HEK293 (cell line): Measurements from ENCODE around the gene MCM10.

Experiments used
- CTCF ChIP-seq: fragments of 450-650 bp; formaldehyde crosslinking; IDR thresholded peaks from 2 replicates; pipeline ENCODE4 v1.5.1; 2016; ENCODE audit warnings: missing biosample characterization, missing genetic modification characterization
- KLF9 ChIP-seq: fragments of 450-650 bp; formaldehyde crosslinking; IDR thresholded peaks from 2 replicates; pipeline ENCODE4 v1.5.1; 2016; ENCODE audit warnings: missing biosample characterization, missing genetic modification characterization, low read depth
- PATZ1 ChIP-seq: fragments of 450-650 bp; formaldehyde crosslinking; IDR thresholded peaks from 2 replicates; pipeline ENCODE4 v1.5.1; 2016; ENCODE audit warnings: missing biosample characterization, missing genetic modification characterization
- PBX3 ChIP-seq: sonication (generic); formaldehyde crosslinking; IDR thresholded peaks from 2 replicates; pipeline ENCODE4 v1.8.1; 2022; ENCODE audit warnings: mild to moderate bottlenecking, moderate library complexity, missing genetic modification reagents
- ZNF423 ChIP-seq: fragments of 450-650 bp; formaldehyde crosslinking; IDR thresholded peaks from 2 replicates; pipeline ENCODE4 v1.5.1; 2016; ENCODE audit warnings: missing biosample characterization, missing genetic modification characterization
- ZNF776 ChIP-seq: fragments of 450-650 bp; formaldehyde crosslinking; IDR thresholded peaks from 2 replicates; pipeline ENCODE4 v1.5.0; 2017; ENCODE audit warnings: missing biosample characterization, missing genetic modification characterization, borderline replicate concordance
- ZSCAN30 ChIP-seq: fragments of 450-650 bp; IDR thresholded peaks from 2 replicates; pipeline ENCODE4 v1.5.1; 2018; ENCODE audit warnings: missing biosample characterization, mild to moderate bottlenecking, missing genetic modification characterization, moderate library complexity
- TF ChIP-seq, protein P1 (sequence below): fragments of 450-650 bp; formaldehyde crosslinking; IDR thresholded peaks from 2 replicates; pipeline ENCODE4 v1.5.1; 2016; ENCODE audit warnings: missing biosample characterization, missing genetic modification characterization
- TF ChIP-seq, protein P2 (sequence below): fragments of 450-650 bp; formaldehyde crosslinking; IDR thresholded peaks from 2 replicates; pipeline ENCODE4 v1.5.1; 2016; ENCODE audit warnings: missing biosample characterization, missing genetic modification characterization
- TF ChIP-seq, protein P3 (sequence below): fragments of 450-650 bp; formaldehyde crosslinking; IDR thresholded peaks from 2 replicates; pipeline ENCODE4 v1.5.1; 2016; ENCODE audit warnings: missing biosample characterization, missing genetic modification characterization

DNA sequence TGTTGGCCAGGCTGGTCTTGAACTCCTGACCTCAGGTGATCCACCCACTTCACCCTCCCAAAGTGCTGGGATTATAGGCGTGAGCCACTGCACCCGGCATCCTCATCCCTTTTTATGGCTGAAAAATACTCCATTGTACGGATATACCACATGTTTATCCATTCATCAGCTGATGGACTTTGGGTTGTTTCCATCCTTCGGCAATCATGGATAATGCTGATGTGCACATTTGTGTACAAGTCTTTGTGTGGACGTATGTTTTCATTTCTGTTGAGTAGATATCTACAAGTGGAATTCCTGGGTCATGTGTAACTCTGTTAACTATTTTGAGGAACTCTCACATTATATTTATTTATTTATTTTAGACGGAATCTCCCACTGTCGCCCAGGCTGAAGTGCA, 78.6 kb downstream of the MCM10 start:
- TF ChIP-seq ZSCAN30 (tag by site-specific recombination) (no peak), KLF9 (tag by site-specific recombination) (no peak), CTCF (tag by site-specific recombination) (no peak), PBX3 (no peak), ZNF423 (no peak), PATZ1 (no peak), ZNF776 (no peak)
- TF ChIP-seq, protein P1, sequence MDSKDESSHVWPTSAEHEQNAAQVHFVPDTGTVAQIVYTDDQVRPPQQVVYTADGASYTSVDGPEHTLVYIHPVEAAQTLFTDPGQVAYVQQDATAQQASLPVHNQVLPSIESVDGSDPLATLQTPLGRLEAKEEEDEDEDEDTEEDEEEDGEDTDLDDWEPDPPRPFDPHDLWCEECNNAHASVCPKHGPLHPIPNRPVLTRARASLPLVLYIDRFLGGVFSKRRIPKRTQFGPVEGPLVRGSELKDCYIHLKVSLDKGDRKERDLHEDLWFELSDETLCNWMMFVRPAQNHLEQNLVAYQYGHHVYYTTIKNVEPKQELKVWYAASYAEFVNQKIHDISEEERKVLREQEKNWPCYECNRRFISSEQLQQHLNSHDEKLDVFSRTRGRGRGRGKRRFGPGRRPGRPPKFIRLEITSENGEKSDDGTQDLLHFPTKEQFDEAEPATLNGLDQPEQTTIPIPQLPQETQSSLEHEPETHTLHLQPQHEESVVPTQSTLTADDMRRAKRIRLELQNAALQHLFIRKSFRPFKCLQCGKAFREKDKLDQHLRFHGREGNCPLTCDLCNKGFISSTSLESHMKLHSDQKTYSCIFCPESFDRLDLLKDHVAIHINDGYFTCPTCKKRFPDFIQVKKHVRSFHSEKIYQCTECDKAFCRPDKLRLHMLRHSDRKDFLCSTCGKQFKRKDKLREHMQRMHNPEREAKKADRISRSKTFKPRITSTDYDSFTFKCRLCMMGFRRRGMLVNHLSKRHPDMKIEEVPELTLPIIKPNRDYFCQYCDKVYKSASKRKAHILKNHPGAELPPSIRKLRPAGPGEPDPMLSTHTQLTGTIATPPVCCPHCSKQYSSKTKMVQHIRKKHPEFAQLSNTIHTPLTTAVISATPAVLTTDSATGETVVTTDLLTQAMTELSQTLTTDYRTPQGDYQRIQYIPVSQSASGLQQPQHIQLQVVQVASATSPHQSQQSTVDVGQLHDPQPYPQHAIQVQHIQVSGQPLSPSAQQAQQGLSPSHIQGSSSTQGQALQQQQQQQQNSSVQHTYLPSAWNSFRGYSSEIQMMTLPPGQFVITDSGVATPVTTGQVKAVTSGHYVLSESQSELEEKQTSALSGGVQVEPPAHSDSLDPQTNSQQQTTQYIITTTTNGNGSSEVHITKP (tag by site-specific recombination) = no peak
- TF ChIP-seq, protein P2, sequence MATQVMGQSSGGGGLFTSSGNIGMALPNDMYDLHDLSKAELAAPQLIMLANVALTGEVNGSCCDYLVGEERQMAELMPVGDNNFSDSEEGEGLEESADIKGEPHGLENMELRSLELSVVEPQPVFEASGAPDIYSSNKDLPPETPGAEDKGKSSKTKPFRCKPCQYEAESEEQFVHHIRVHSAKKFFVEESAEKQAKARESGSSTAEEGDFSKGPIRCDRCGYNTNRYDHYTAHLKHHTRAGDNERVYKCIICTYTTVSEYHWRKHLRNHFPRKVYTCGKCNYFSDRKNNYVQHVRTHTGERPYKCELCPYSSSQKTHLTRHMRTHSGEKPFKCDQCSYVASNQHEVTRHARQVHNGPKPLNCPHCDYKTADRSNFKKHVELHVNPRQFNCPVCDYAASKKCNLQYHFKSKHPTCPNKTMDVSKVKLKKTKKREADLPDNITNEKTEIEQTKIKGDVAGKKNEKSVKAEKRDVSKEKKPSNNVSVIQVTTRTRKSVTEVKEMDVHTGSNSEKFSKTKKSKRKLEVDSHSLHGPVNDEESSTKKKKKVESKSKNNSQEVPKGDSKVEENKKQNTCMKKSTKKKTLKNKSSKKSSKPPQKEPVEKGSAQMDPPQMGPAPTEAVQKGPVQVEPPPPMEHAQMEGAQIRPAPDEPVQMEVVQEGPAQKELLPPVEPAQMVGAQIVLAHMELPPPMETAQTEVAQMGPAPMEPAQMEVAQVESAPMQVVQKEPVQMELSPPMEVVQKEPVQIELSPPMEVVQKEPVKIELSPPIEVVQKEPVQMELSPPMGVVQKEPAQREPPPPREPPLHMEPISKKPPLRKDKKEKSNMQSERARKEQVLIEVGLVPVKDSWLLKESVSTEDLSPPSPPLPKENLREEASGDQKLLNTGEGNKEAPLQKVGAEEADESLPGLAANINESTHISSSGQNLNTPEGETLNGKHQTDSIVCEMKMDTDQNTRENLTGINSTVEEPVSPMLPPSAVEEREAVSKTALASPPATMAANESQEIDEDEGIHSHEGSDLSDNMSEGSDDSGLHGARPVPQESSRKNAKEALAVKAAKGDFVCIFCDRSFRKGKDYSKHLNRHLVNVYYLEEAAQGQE (tag by site-specific recombination) = no peak
- TF ChIP-seq, protein P3, sequence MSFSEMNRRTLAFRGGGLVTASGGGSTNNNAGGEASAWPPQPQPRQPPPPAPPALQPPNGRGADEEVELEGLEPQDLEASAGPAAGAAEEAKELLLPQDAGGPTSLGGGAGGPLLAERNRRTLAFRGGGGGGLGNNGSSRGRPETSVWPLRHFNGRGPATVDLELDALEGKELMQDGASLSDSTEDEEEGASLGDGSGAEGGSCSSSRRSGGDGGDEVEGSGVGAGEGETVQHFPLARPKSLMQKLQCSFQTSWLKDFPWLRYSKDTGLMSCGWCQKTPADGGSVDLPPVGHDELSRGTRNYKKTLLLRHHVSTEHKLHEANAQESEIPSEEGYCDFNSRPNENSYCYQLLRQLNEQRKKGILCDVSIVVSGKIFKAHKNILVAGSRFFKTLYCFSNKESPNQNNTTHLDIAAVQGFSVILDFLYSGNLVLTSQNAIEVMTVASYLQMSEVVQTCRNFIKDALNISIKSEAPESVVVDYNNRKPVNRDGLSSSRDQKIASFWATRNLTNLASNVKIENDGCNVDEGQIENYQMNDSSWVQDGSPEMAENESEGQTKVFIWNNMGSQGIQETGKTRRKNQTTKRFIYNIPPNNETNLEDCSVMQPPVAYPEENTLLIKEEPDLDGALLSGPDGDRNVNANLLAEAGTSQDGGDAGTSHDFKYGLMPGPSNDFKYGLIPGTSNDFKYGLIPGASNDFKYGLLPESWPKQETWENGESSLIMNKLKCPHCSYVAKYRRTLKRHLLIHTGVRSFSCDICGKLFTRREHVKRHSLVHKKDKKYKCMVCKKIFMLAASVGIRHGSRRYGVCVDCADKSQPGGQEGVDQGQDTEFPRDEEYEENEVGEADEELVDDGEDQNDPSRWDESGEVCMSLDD (tag by site-specific recombination) = no peak
